Measurements from ENCODE around the gene SMOC2. TPM values are rescaled to one million over a fixed set of nuclear protein-coding genes. Genes with fewer than 3 reads are reported as not detected.

SMOC2 gene
- total RNA-seq, 2 experiments from 2014 or later: not detected

DNA sequence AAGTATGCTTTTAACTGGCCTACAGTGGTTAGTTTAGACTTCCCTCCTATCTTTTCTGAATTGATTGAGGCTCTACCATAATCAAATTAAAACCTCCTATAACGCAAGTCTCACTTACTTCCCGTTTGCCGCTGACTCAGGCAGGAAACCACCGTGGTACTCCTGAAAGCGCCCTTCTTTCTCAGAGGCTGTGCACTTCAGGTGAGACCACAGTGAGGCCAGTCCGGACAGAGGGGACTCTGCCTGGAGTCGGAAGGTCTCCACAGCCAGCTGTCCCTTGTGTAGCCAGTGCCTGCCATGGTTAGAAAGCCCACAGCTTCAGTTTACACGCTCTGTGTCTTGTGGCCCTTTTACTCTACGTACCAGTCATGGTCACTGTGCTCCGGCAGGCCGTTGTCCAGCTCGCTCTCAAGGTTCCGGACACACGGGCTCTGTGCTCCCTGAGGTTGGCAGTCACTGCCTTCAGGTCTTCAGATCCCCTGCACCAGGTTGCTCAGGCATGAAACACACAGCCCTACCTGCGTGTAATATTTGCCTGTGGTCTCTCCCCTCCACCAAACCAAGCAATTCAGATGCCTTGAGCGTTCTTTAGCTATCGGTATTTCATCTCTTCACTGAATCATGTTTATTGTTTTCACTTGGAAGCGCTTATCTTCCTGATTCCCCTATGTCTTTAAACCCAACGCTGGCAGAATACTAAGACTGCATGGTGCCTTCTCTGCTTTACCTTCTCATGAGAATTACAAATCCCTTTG is 178.8 kb downstream of the SMOC2 start:
- ATAC-seq: no peak
- Mint-ChIP-seq H3K27me3 (no peaks in the 10 kb centered on the region), H3K27ac (no peak overlapping the region), H3K36me3 (peaks cover 2% of the 10 kb centered on the region), H3K4me1 (peaks cover 11% of the 10 kb centered on the region), H3K9me3 (ENCODE audit: low read depth) (peaks cover 13% of the 10 kb centered on the region), H3K4me3 (no peak overlapping the region)
- CTCF ChIA-PET: no interaction called here
- DNase-seq: no peak

DNA sequence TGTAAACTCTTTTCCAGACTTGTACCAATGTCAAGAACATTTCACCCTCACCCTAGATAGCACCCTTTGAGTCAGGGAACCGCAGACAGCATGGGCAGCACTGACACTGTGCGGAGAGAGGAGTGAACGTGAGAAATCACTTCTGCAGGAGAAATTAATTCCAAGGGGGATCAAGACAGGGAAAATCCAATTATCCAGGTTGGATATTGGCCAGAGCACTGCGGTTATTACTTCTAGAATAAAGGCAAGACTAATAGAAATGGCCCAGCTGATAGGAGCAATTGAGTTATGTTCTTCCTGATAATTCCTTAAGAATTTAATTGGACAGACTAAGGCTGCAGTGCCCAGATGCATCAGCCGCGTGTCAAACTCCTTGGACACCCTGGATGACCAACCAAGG is 179.6 kb downstream of the SMOC2 start:
- no peak for ATAC-seq
- H3K9me3 Mint-ChIP-seq (ENCODE audit: low read depth): peaks cover 13% of the 10 kb centered on the region
- no peaks in the 10 kb centered on the region for H3K27me3 Mint-ChIP-seq
- no peak overlapping the region for H3K27ac Mint-ChIP-seq
- H3K36me3 Mint-ChIP-seq: peaks cover 2% of the 10 kb centered on the region
- no peak for DNase-seq
- peaks cover 11% of the 10 kb centered on the region for H3K4me1 Mint-ChIP-seq
- CTCF ChIA-PET: no interaction called here
- H3K4me3 Mint-ChIP-seq: no peak overlapping the region

DNA sequence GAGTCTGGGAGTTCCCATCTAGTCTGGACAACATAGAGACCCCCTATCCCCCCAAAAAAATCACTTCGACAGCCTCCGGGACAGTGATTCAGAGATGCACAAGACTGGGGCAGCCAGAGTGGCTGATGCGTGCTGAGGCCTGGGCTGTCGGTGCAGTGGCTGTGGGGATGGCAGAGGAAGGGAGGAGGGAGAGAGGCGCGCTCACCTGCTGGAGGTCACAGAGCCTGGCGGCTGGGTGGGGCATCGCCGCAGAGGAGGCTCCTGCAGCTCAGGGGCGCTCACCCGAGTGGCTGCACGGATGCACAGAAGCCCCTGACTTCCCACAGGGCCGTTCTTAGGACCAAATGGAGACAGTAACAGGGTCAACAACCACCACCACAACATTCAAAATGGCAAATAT is 182.8 kb downstream of the SMOC2 start:
- ATAC-seq: no peak
- CTCF ChIA-PET: no interaction called here
- Mint-ChIP-seq H3K36me3 (peaks cover 2% of the 10 kb centered on the region), H3K27ac (no peak overlapping the region), H3K27me3 (no peaks in the 10 kb centered on the region), H3K4me1 (peaks cover 11% of the 10 kb centered on the region), H3K4me3 (no peak overlapping the region), H3K9me3 (ENCODE audit: low read depth) (peaks cover 11% of the 10 kb centered on the region)
- DNase-seq: no peak

DNA sequence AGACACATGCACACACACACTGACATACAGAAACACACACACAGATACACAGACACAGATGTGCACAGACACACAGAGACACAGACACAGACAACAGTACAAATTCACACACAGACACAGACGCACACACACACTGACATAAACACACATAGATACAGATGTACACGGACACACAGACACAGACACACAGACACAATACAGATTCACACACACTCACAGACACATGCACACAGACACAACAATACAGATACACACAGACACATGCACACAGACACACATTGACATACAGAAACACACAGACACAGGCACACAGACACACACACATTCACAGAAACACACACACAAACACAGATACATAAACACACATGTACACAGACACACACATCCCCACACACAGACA is 183.6 kb downstream of the SMOC2 start:
- no peak overlapping the region for H3K27ac Mint-ChIP-seq
- ATAC-seq (no peak), DNase-seq (no peak)
- no peaks in the 10 kb centered on the region for H3K27me3 Mint-ChIP-seq
- H3K36me3 Mint-ChIP-seq: peaks cover 2% of the 10 kb centered on the region
- peaks cover 6% of the 10 kb centered on the region for H3K4me1 Mint-ChIP-seq
- H3K4me3 Mint-ChIP-seq: no peak overlapping the region
- H3K9me3 Mint-ChIP-seq (ENCODE audit: low read depth): peaks cover 11% of the 10 kb centered on the region
- CTCF ChIA-PET: no interaction called here

DNA sequence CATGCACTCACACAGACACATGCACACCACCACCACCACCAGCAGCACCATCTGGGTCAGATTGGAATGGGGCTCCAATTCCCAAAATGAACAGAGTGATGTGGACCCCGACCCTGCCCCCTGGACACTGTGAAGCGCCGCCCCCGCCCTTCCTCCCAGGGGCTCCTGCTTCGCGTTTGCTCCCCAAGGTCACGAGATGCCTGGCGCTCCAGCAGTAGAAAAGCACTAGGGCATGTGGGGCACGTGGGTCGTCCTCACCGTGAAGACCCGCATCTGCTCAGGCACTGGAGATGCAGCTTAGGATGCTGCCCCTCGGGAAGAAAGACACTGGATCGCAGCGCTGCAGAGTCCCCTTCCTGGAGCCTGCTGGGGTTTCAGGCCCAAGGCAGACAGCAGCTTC is 184.0 kb downstream of the SMOC2 start:
- H3K9me3 Mint-ChIP-seq (ENCODE audit: low read depth): peaks cover 11% of the 10 kb centered on the region
- peaks cover 2% of the 10 kb centered on the region for H3K4me1 Mint-ChIP-seq
- ATAC-seq (no peak), DNase-seq (no peak)
- no peak overlapping the region for H3K4me3 Mint-ChIP-seq
- no peaks in the 10 kb centered on the region for H3K27me3 Mint-ChIP-seq
- no peak overlapping the region for H3K27ac Mint-ChIP-seq
- H3K36me3 Mint-ChIP-seq: peaks cover 2% of the 10 kb centered on the region
- CTCF ChIA-PET: no interaction called here

DNA sequence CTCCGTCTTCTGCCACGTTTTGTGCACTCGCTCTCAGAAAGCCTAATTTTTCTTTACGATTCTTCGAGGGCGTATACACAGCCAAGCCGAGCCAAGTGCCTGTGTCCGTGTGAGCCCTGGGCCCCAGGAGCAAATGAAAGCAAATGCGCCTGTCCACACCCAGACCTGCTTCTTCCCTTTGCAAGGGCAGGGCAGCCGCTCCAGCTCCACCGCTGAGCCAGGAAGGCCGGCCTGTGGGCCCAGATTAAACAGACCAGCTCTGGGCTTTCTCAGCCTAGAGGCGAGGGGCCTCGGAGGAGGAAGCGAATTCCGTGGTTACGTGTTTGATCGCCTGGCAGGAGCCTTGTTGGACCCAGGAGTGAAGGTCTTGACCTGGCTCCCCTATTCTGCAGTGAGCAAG is 184.6 kb downstream of the SMOC2 start:
- Mint-ChIP-seq H3K27ac (no peak overlapping the region), H3K4me3 (no peak overlapping the region), H3K27me3 (no peaks in the 10 kb centered on the region), H3K4me1 (no peaks in the 10 kb centered on the region), H3K9me3 (ENCODE audit: low read depth) (peaks cover 11% of the 10 kb centered on the region), H3K36me3 (peaks cover 2% of the 10 kb centered on the region)
- CTCF ChIA-PET: no interaction called here
- ATAC-seq (no peak), DNase-seq (no peak)

- no peak overlapping the region for H3K27ac Mint-ChIP-seq
- H3K4me1 Mint-ChIP-seq: no peaks in the 10 kb centered on the region
- CTCF ChIA-PET: no interaction called here
- H3K36me3 Mint-ChIP-seq: peaks cover 2% of the 10 kb centered on the region
- no peaks in the 10 kb centered on the region for H3K27me3 Mint-ChIP-seq
- DNase-seq: no peak
- H3K9me3 Mint-ChIP-seq (ENCODE audit: low read depth): peaks cover 11% of the 10 kb centered on the region
- H3K4me3 Mint-ChIP-seq: no peak overlapping the region
- ATAC-seq: no peak
These were observed 185.1 kb downstream of the SMOC2 start for GRCh38 chr6:168626046-168626602.

DNA sequence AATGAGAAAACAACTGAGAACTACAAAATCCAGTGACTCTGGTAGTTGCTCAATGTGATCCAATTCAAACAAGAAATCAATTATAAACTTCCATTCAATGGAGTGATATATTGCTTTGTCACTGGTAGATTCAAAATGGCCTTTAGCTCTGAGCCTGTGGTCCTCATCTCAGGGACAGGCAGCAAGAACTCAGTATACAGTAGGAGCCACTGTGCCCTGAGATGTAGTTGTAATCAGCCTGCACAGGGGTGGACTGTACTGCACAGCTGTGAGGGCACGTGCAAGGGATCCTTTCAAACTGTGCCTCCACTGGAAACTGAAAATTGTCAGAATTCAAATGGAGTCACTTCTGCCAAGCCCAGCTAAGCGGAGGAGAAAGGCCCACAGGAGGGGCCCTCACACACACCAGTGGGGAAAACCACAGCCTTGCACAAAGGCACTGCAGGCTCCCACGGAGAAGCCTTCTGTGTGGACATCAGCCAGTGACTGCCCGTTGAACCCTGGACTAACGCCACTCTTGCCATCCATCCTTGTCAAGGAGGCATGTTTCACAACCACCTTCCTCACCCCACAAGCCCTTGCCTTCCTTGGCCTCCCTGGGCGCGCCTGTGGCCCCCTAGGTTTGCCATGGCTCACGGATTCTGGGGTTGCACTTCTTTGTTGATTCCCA is 186.7 kb downstream of the SMOC2 start:
- Mint-ChIP-seq H3K4me3 (no peak overlapping the region), H3K9me3 (ENCODE audit: low read depth) (peaks cover 5% of the 10 kb centered on the region), H3K36me3 (no peaks in the 10 kb centered on the region), H3K4me1 (no peaks in the 10 kb centered on the region), H3K27ac (no peak overlapping the region), H3K27me3 (no peaks in the 10 kb centered on the region)
- DNase-seq: no peak
- CTCF ChIA-PET: no interaction called here
- no peak for ATAC-seq

- no peaks in the 10 kb centered on the region for H3K27me3 Mint-ChIP-seq
- no peak for ATAC-seq
- DNase-seq: no peak
- no peak overlapping the region for H3K27ac Mint-ChIP-seq
- H3K4me1 Mint-ChIP-seq: no peaks in the 10 kb centered on the region
- H3K36me3 Mint-ChIP-seq: no peaks in the 10 kb centered on the region
- peaks cover 5% of the 10 kb centered on the region for H3K9me3 Mint-ChIP-seq (ENCODE audit: low read depth)
- H3K4me3 Mint-ChIP-seq: no peak overlapping the region
- CTCF ChIA-PET: no interaction called here
These were observed 187.2 kb downstream of the SMOC2 start for GRCh38 chr6:168628176-168628553.

DNA sequence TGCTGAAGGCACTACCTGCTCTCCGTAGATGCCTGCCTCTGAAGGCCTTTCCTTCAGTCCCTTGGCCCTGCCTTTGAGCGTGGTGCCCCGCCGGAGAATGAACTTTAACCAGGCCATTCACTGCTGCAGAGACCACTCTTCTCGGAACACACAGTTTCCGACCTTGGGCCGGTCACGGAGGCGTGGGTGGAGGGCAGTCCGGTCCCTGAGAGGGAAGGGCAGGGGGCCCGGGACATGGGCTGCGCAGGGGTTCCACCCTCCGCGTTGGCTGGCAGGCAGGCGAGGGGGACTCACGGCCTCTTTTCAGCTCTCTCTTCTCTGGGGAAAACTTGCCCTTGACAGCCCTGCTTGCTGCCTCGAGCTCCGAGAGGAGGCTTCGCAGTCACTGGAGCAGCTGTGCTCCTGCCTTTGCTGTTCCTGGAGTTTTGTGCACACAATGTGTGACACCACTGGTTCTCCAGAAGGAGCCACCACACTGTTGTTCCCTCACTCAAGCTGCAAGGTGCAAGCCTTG is 187.8 kb downstream of the SMOC2 start:
- H3K4me3 Mint-ChIP-seq: no peak overlapping the region
- DNase-seq (no peak), ATAC-seq (no peak)
- H3K27me3 Mint-ChIP-seq: no peaks in the 10 kb centered on the region
- H3K27ac Mint-ChIP-seq: no peak overlapping the region
- H3K4me1 Mint-ChIP-seq: no peaks in the 10 kb centered on the region
- CTCF ChIA-PET: no interaction called here
- H3K9me3 Mint-ChIP-seq (ENCODE audit: low read depth): peaks cover 5% of the 10 kb centered on the region
- H3K36me3 Mint-ChIP-seq: no peaks in the 10 kb centered on the region

GRCh38 chr6:168631564-168631963 is 190.6 kb downstream of the SMOC2 start:
- peaks cover 4% of the 10 kb centered on the region for H3K9me3 Mint-ChIP-seq (ENCODE audit: low read depth)
- no peak overlapping the region for H3K27ac Mint-ChIP-seq
- no peaks in the 10 kb centered on the region for H3K4me1 Mint-ChIP-seq
- no peak overlapping the region for H3K4me3 Mint-ChIP-seq
- no peaks in the 10 kb centered on the region for H3K27me3 Mint-ChIP-seq
- no peak for ATAC-seq
- CTCF ChIA-PET: no interaction called here
- DNase-seq: no peak
- no peaks in the 10 kb centered on the region for H3K36me3 Mint-ChIP-seq

- Mint-ChIP-seq H3K4me1 (no peaks in the 10 kb centered on the region), H3K9me3 (ENCODE audit: low read depth) (peaks cover 4% of the 10 kb centered on the region), H3K27me3 (no peaks in the 10 kb centered on the region), H3K36me3 (no peaks in the 10 kb centered on the region), H3K4me3 (no peak overlapping the region), H3K27ac (no peak overlapping the region)
- ATAC-seq (no peak), DNase-seq (no peak)
- CTCF ChIA-PET: no interaction called here
These were observed 191.7 kb downstream of the SMOC2 start for GRCh38 chr6:168632694-168633093.

- Mint-ChIP-seq H3K27me3 (no peaks in the 10 kb centered on the region), H3K4me1 (no peaks in the 10 kb centered on the region), H3K4me3 (no peak overlapping the region), H3K27ac (no peak overlapping the region), H3K36me3 (no peaks in the 10 kb centered on the region), H3K9me3 (ENCODE audit: low read depth) (peaks cover 4% of the 10 kb centered on the region)
- DNase-seq (no peak), ATAC-seq (no peak)
- CTCF ChIA-PET: interaction anchor here (0.6 kb wide), 1 partner anchor 328 kb away, joined by 4 read pairs; no protein-coding TSS in a partner anchor
These were observed 193.8 kb downstream of the SMOC2 start for GRCh38 chr6:168634541-168635328.

Data from activated CD8-positive, alpha-beta memory T cell treated with anti-CD3 and anti-CD28 coated beads, Interleukin-2, amount 10 ng/mL, durations not matched to agents 7 days and 5 days (primary cell).